Measurements from ENCODE around the gene RFXAP.

RFXAP gene

GRCh38 chr13:36807616-36808015 lies 11.4 kb upstream of the RFXAP start:
- TF ChIP-seq TCF12 (IDR thresholded peaks at IDR 0.05; ENCODE audit: low read depth): no peak
- no peak for TF ChIP-seq TAF1 (IDR thresholded peaks at IDR 0.05; ENCODE audit: low read depth)
- no peak for TF ChIP-seq NFIC (IDR thresholded peaks at IDR 0.05)
- no peak for TF ChIP-seq ZBTB7A (IDR thresholded peaks at IDR 0.05; ENCODE audit: low read depth)
- no peak for TF ChIP-seq REST (IDR thresholded peaks at IDR 0.05; ENCODE audit: low read depth)
- no peak for TF ChIP-seq FOXM1 (IDR thresholded peaks at IDR 0.05; ENCODE audit: borderline replicate concordance, low read depth)
- TF ChIP-seq RAD21 (IDR thresholded peaks at IDR 0.05; ENCODE audit: low read depth): no peak
- TF ChIP-seq TEAD4 (IDR thresholded peaks at IDR 0.05): no peak
- TF ChIP-seq EP300 (IDR thresholded peaks at IDR 0.05; ENCODE audit: borderline replicate concordance): no peak
- TF ChIP-seq YY1 (IDR thresholded peaks at IDR 0.05; ENCODE audit: low read depth): no peak

GRCh38 chr13:36813225-36813624 lies 5.8 kb upstream of the RFXAP start:
- no peak for TF ChIP-seq NFIC (IDR thresholded peaks at IDR 0.05)
- TF ChIP-seq RAD21 (IDR thresholded peaks at IDR 0.05; ENCODE audit: low read depth): no peak
- no peak for TF ChIP-seq USF1 (IDR thresholded peaks at IDR 0.05)
- TF ChIP-seq TAF1 (IDR thresholded peaks at IDR 0.05; ENCODE audit: low read depth): no peak

- TF ChIP-seq REST (IDR thresholded peaks at IDR 0.05; ENCODE audit: low read depth): no peak
- TF ChIP-seq EP300 (IDR thresholded peaks at IDR 0.05; ENCODE audit: borderline replicate concordance): no peak
- no peak for TF ChIP-seq TCF12 (IDR thresholded peaks at IDR 0.05; ENCODE audit: low read depth)
- no peak for TF ChIP-seq MAX (IDR thresholded peaks at IDR 0.05)
- no peak for TF ChIP-seq FOXM1 (IDR thresholded peaks at IDR 0.05; ENCODE audit: borderline replicate concordance, low read depth)
- no peak for TF ChIP-seq CEBPB (IDR thresholded peaks at IDR 0.05)
- no peak for TF ChIP-seq ZBTB7A (IDR thresholded peaks at IDR 0.05; ENCODE audit: low read depth)
- TF ChIP-seq USF1 (IDR thresholded peaks at IDR 0.05): no peak
- no peak for TF ChIP-seq NFIC (IDR thresholded peaks at IDR 0.05)
- TF ChIP-seq TAF1 (IDR thresholded peaks at IDR 0.05; ENCODE audit: low read depth): no peak
- TF ChIP-seq YY1 (IDR thresholded peaks at IDR 0.05; ENCODE audit: low read depth): no peak
- no peak for TF ChIP-seq RAD21 (IDR thresholded peaks at IDR 0.05; ENCODE audit: low read depth)
- TF ChIP-seq CREB1 (IDR thresholded peaks at IDR 0.05; ENCODE audit: low read depth): no peak
- TF ChIP-seq EGR1 (IDR thresholded peaks at IDR 0.05): no peak
Measured at GRCh38 chr13:36814465-36814864, 4.6 kb upstream of the RFXAP start.

- TF ChIP-seq CREB1 (IDR thresholded peaks at IDR 0.05; ENCODE audit: low read depth) (no peak), RAD21 (IDR thresholded peaks at IDR 0.05; ENCODE audit: low read depth) (peak; percentile 19; the same call in 1 of the 2 replicates)
Measured at GRCh38 chr13:36815062-36815461, 4.0 kb upstream of the RFXAP start.

GRCh38 chr13:36817996-36818803 lies 822 bp upstream of the RFXAP start:
- TF ChIP-seq TCF12 (IDR thresholded peaks at IDR 0.05; ENCODE audit: low read depth): no peak
- no peak for TF ChIP-seq EGR1 (IDR thresholded peaks at IDR 0.05)
- no peak for TF ChIP-seq TEAD4 (IDR thresholded peaks at IDR 0.05)
- no peak for TF ChIP-seq RAD21 (IDR thresholded peaks at IDR 0.05; ENCODE audit: low read depth)
- TF ChIP-seq CREB1 (IDR thresholded peaks at IDR 0.05; ENCODE audit: low read depth): no peak
- no peak for TF ChIP-seq TAF1 (IDR thresholded peaks at IDR 0.05; ENCODE audit: low read depth)
- no peak for TF ChIP-seq CEBPB (IDR thresholded peaks at IDR 0.05)
- no peak for TF ChIP-seq MAX (IDR thresholded peaks at IDR 0.05)
- no peak for TF ChIP-seq REST (IDR thresholded peaks at IDR 0.05; ENCODE audit: low read depth)
- no peak for TF ChIP-seq EP300 (IDR thresholded peaks at IDR 0.05; ENCODE audit: borderline replicate concordance)
- TF ChIP-seq FOXM1 (IDR thresholded peaks at IDR 0.05; ENCODE audit: borderline replicate concordance, low read depth): no peak
- TF ChIP-seq ZBTB7A (IDR thresholded peaks at IDR 0.05; ENCODE audit: low read depth): no peak
- TF ChIP-seq USF1 (IDR thresholded peaks at IDR 0.05): no peak
